Sigmoid colon (tissue), 7 donors: Measurements from ENCODE around the gene PRG2. TPM values are rescaled to one million over a fixed set of nuclear protein-coding genes. Genes with fewer than 3 reads are reported as not detected.

Experiments
- DNase-seq: peaks from one replicate; pipeline ENCODE4 v3.0.0-alpha.2; 2019
- H3K27ac ChIP-seq, 4 donors: fragments of 200-600 bp; sonication (generic); one replicate each; pipeline ENCODE4 v1.5.1; 2016 to 2019; ENCODE audit warnings: mild to moderate bottlenecking in 1 of 4
- H3K27me3 ChIP-seq, 3 donors: fragments of 200-600 bp; sonication (generic); one replicate each; pipeline ENCODE4 v1.5.1; 2019; ENCODE audit warnings: mild to moderate bottlenecking in 1 of 3
- H3K36me3 ChIP-seq, 4 donors: fragments of 200-600 bp; sonication (generic); one replicate each; pipeline ENCODE4 v1.5.1; 2016 to 2019
- H3K4me1 ChIP-seq, 4 donors: fragments of 200-600 bp; sonication (generic); one replicate each; pipeline ENCODE4 v1.5.1; 2017 to 2019
- H3K4me3 ChIP-seq, 4 donors: fragments of 200-600 bp; sonication (generic); one replicate each; pipeline ENCODE4 v1.5.1; 2017 to 2019; ENCODE audit warnings: mild to moderate bottlenecking in 2 of 4, moderate library complexity in 1 of 4
- H3K9me3 ChIP-seq, 4 donors: fragments of 200-600 bp in 3 of 4; sonication (generic) in 3 of 4; one replicate each; pipeline versions ENCODE4 v1.5.1 to v1.6.1; 2013 to 2019
- CTCF ChIP-seq, 4 experiments: fragments of 450-650 bp in 3 of 4; fragments of 200-600 bp in 1 of 4; IDR thresholded peaks; one replicate each; pipeline ENCODE4 v1.5.1; 2016 to 2019; ENCODE audit warnings: antibody characterized with exemption in 4 of 4, mild to moderate bottlenecking in 3 of 4, moderate library complexity in 2 of 4
- EP300 ChIP-seq, 4 donors: sonication (generic); formaldehyde crosslinking; IDR thresholded peaks; one replicate each; pipeline ENCODE4 v1.6.1; 2017; ENCODE audit warnings: antibody characterized with exemption in 4 of 4
- POLR2A ChIP-seq, 2 donors: fragments of 450-650 bp; IDR thresholded peaks; one replicate each; pipeline ENCODE4 v1.6.1; 2016; ENCODE audit warnings: antibody characterized with exemption in 2 of 2, mild to moderate bottlenecking in 2 of 2, moderate library complexity in 2 of 2
- POLR2AphosphoS5 ChIP-seq, 4 donors: sonication (generic); formaldehyde crosslinking; IDR thresholded peaks; one replicate each; pipeline ENCODE4 v1.6.1; 2017; ENCODE audit warnings: antibody characterized with exemption in 4 of 4
- WGBS, 2 donors: extraction: QIAGEN DNeasy Blood & Tissue Kit; methylation state at CpG; one replicate each; pipeline ENCODE4 v1.1.7; 2013; 5-methylcytosine and 5-hydroxymethylcytosine counted together
- intact Hi-C: fragments of 100-400 bp; cut with DNase I; formaldehyde crosslinking; loops from one replicate; pipeline ENCODE4 v1.15.1; 2023
- polyA plus RNA-seq, 3 donors: library from polyadenylated mRNA; stranded (reverse); fragments of 200-250 nt; gene quantifications; one replicate each; pipeline ENCODE4 v1.2.3, GENCODE V29; 2013
- total RNA-seq, 4 donors: library from RNA; depleted of rRNA; stranded (reverse); fragments of >200 nt; gene quantifications; one replicate each; pipeline ENCODE4 v1.1.0, GENCODE V29; 2016
- donor health status: healthy with polysubstance abuse.
- donor health status: Bipolar disorder and iron deficiency.
- donor health status: healthy.

The PRG2 gene
- total and polyA plus RNA-seq, 7 donors: not detected

DNA sequence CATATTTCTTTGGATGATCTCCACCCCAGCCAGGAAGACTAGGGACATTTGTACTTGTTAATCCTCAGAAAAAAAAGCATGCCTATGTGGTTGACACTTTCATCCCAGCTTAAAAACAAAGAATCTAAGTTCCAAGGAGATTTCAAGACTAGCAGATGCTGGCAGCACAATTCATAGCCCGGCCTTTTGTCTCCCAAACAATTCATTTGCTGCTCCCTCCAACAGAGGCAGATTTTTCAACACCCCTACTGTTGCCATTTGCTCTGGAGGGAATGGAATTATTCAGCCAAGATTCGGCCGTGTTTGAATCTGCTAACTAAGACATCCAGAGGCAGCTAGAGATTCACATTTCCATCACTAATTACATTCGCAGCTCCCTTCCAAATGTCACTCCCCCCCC lies 37.0 kb downstream of the PRG2 start:
- Histone ChIP-seq H3K4me3 (no peak overlapping the region), H3K36me3 (no peaks in the 10 kb centered on the region), H3K27me3 (no peaks in the 10 kb centered on the region), H3K27ac (no peak overlapping the region), H3K4me1 (peaks cover 0 to 11% (median 5%) of the 10 kb centered on the region in 4 donors), H3K9me3 (no peaks in the 10 kb centered on the region)
- intact Hi-C loops: loop anchor here (10.0 kb wide), 1 partner anchor 509 kb away; no protein-coding TSS in a partner anchor
- WGBS, 2 donors: 75 to 80% methylated on average over 4 of the region's 4 CpGs
- no peak for TF ChIP-seq POLR2AphosphoS5 (IDR thresholded peaks at IDR 0.05)
- no peak for TF ChIP-seq EP300 (IDR thresholded peaks at IDR 0.05)
- no peak for TF ChIP-seq POLR2A (IDR thresholded peaks at IDR 0.05)
- TF ChIP-seq CTCF (IDR thresholded peaks at IDR 0.05): no peak
- DNase-seq: no peak

GRCh38 chr11:57353036-57353435 lies 37.4 kb downstream of the PRG2 start:
- no peaks in the 10 kb centered on the region for H3K27me3 ChIP-seq
- WGBS, 2 donors: 73% methylated on average over 5 of the region's 5 CpGs
- H3K9me3 ChIP-seq: no peaks in the 10 kb centered on the region
- no peak for TF ChIP-seq POLR2AphosphoS5 (IDR thresholded peaks at IDR 0.05)
- no peak for TF ChIP-seq CTCF (IDR thresholded peaks at IDR 0.05)
- DNase-seq: no peak
- intact Hi-C loops: loop anchor here (10.0 kb wide), 1 partner anchor 508 kb away; no protein-coding TSS in a partner anchor
- H3K27ac ChIP-seq: no peak overlapping the region
- H3K4me1 ChIP-seq: peaks cover 0 to 11% (median 5%) of the 10 kb centered on the region in 4 donors
- no peaks in the 10 kb centered on the region for H3K36me3 ChIP-seq
- no peak overlapping the region for H3K4me3 ChIP-seq

DNA sequence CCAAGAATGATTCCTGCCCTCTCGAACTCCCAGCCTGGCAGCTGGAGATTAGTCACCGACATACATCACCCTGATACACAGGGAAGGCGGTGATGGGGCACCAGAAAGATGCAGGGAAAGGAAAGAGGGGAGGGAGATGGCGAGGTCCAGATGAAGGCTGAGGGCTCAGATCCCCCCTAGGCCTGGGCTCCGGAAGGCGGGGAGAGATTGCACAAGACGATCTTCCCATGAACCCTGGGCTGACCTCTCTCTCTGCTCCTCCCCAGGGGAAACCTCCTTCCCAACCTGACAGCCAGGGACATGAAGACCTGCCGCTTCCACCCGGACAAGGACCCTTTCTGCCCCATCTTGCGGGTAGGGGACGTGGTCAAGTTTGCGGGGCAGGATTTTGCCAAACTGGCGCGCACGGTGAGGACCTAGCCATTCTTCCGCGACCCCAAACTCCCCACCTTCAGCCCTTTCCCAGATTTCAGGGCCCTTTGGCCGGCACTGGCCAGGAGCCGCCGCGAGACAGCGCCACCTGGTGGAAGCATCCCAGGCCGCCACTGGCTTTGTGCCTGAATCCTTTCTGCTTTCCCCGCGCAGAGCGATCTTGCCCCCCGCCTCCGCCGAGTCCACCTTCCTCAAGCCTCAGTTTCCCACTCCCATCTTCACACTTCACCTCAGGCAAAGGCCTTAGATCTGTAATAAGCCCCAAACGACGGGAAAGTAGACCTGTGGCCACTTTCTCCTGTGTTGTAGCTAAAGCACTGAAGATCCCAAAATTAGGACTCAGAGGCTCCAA lies 40.8 kb downstream of the PRG2 start:
- 26 to 32% methylated on average over 31 of the region's 31 CpGs for WGBS, 2 donors
- peaks cover 0 to 7% (median 5%) of the 10 kb centered on the region in 4 donors for H3K4me1 ChIP-seq
- H3K9me3 ChIP-seq: no peaks in the 10 kb centered on the region
- H3K27me3 ChIP-seq: no peaks in the 10 kb centered on the region
- intact Hi-C loops: loop anchor here (5.0 to 10.0 kb wide), 2 partner anchors 83 to 505 kb away; no protein-coding TSS in a partner anchor
- peak; percentile 78 for DNase-seq
- H3K27ac ChIP-seq: no peak overlapping the region
- TF ChIP-seq CTCF (IDR thresholded peaks at IDR 0.05): peak; percentile 63 to 93 (median 78)
- TF ChIP-seq EP300 (IDR thresholded peaks at IDR 0.05): no peak
- no peak for TF ChIP-seq POLR2A (IDR thresholded peaks at IDR 0.05)
- peak in 2 of 4 donors; percentile 28 to 42 for TF ChIP-seq POLR2AphosphoS5 (IDR thresholded peaks at IDR 0.05)
- no peak overlapping the region for H3K4me3 ChIP-seq
- H3K36me3 ChIP-seq: no peaks in the 10 kb centered on the region

DNA sequence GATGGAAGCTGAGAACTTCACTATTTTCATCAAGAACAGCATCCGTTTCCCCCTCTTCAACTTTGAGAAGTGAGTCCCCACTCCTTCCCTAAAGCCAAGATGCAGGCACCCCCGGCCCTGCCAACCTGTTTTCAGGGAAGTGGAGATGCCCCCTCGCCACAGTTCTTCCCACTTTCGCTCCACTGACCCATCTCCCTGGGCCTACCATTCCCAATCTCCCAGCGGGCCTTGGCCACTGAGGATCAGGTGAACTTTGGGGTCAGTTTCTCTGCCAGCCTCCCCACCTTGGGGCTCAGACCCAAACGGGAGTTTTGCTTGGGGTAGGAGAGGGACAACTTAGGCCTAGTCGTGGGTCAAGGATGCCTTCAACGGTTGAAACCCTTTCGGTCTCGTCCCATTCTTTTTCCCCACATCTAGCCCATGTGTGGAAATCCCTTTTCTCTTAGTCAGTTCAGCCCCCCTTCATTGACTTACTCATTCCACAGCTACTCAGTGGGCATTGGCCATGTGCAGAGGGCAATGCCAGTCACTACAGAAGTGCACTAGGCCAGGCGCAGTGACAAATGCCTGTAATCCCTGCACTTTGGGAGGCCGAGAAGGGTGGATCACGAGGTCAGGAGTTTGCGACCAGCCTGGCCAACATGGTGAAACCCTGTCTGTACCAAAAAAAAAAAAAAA lies 41.7 kb downstream of the PRG2 start:
- no peak for TF ChIP-seq CTCF (IDR thresholded peaks at IDR 0.05)
- TF ChIP-seq EP300 (IDR thresholded peaks at IDR 0.05): no peak
- TF ChIP-seq POLR2AphosphoS5 (IDR thresholded peaks at IDR 0.05): no peak
- no peak for TF ChIP-seq POLR2A (IDR thresholded peaks at IDR 0.05)
- intact Hi-C loops: loop anchor here (5.0 kb wide), 1 partner anchor 84 kb away; no protein-coding TSS in a partner anchor
- DNase-seq: no peak
- H3K4me1 ChIP-seq: peaks cover 0 to 7% (median 5%) of the 10 kb centered on the region in 4 donors
- WGBS, 2 donors: 90 to 93% methylated on average over 14 of the region's 14 CpGs
- no peaks in the 10 kb centered on the region for H3K9me3 ChIP-seq
- H3K36me3 ChIP-seq: no peaks in the 10 kb centered on the region
- no peak overlapping the region for H3K27ac ChIP-seq
- H3K4me3 ChIP-seq: no peak overlapping the region
- no peaks in the 10 kb centered on the region for H3K27me3 ChIP-seq
